H9 (cell line): Measurements from ENCODE around the gene NDRG4. TPM values are rescaled to one million over a fixed set of nuclear protein-coding genes. Genes with fewer than 3 reads are reported as not detected.

Experiments
- DNase-seq: peaks from one replicate; pipeline ENCODE4 v3.0.0-alpha.2; 2017
- H2AFZ ChIP-seq: one replicate; pipeline ENCODE4 v1.6.1; 2013; ENCODE audit warnings: mild to moderate bottlenecking, low read length, control low read depth, moderate library complexity
- H2AK5ac ChIP-seq: 2 replicates; pipeline ENCODE4 v1.6.1; 2013; ENCODE audit warnings: low read length, control low read depth, mixed read lengths; ENCODE audit not compliant: insufficient read length
- H2BK120ac ChIP-seq: one replicate; pipeline ENCODE4 v1.6.1; 2013; ENCODE audit warnings: low read depth, mild to moderate bottlenecking, low read length, control low read depth, inconsistent platforms; ENCODE audit not compliant: poor library complexity, severe bottlenecking
- H2BK12ac ChIP-seq: 2 replicates; pipeline ENCODE4 v1.6.1; 2013; ENCODE audit warnings: low read length, control low read depth, mixed read lengths, low read depth; ENCODE audit not compliant: insufficient read length
- H2BK15ac ChIP-seq: 2 replicates; pipeline ENCODE4 v1.6.1; 2013; ENCODE audit warnings: low read depth, low read length, control low read depth
- H2BK20ac ChIP-seq: one replicate; pipeline ENCODE4 v1.6.1; 2013; ENCODE audit warnings: low read depth, mild to moderate bottlenecking, low read length, control low read depth, inconsistent platforms; ENCODE audit not compliant: poor library complexity, severe bottlenecking
- H2BK5ac ChIP-seq: 2 replicates; pipeline ENCODE4 v1.6.1; 2013; ENCODE audit warnings: low read length, control low read depth, mixed read lengths; ENCODE audit not compliant: insufficient read length
- H3K14ac ChIP-seq: 2 replicates; pipeline ENCODE4 v1.6.1; 2013; ENCODE audit warnings: low read length, control low read depth; ENCODE audit not compliant: insufficient read depth
- H3K18ac ChIP-seq: 2 replicates; pipeline ENCODE4 v1.6.1; 2013; ENCODE audit warnings: low read depth, mild to moderate bottlenecking, mixed read lengths, low read length, control low read depth; ENCODE audit not compliant: insufficient read length
- H3K23ac ChIP-seq: 2 replicates; pipeline ENCODE4 v1.6.1; 2013; ENCODE audit warnings: low read length, control low read depth, mixed read lengths, low read depth; ENCODE audit not compliant: insufficient read length
- H3K23me2 ChIP-seq: 2 replicates; pipeline ENCODE4 v1.6.1; 2013; ENCODE audit warnings: low read depth, mild to moderate bottlenecking, mixed read lengths, low read length, control low read depth; ENCODE audit not compliant: insufficient read length, poor library complexity, severe bottlenecking
- H3K27ac ChIP-seq: 2 replicates; pipeline ENCODE4 v1.5.1; 2013; ENCODE audit warnings: low read length, control low read depth, mixed read lengths, low read depth; ENCODE audit not compliant: insufficient read length
- H3K27me3 ChIP-seq: 2 replicates; pipeline ENCODE4 v1.6.1; 2013; ENCODE audit warnings: low read length, control low read depth, inconsistent platforms; ENCODE audit not compliant: insufficient read depth
- H3K4ac ChIP-seq: 2 replicates; pipeline ENCODE4 v1.6.1; 2013; ENCODE audit warnings: low read depth, mild to moderate bottlenecking, control low read depth, inconsistent platforms, low read length, moderate library complexity
- H3K4me1 ChIP-seq: 2 replicates; pipeline ENCODE4 v1.6.1; 2013; ENCODE audit warnings: low read length, control low read depth, inconsistent platforms; ENCODE audit not compliant: insufficient read depth
- H3K4me2 ChIP-seq: 2 replicates; pipeline ENCODE4 v1.6.1; 2013; ENCODE audit warnings: low read length, control low read depth, mixed read lengths; ENCODE audit not compliant: insufficient read length, insufficient read depth
- H3K56ac ChIP-seq: 2 replicates; pipeline ENCODE4 v1.6.1; 2013; ENCODE audit warnings: low read depth, mild to moderate bottlenecking, mixed read lengths, low read length, control low read depth; ENCODE audit not compliant: insufficient read length
- H3K79me1 ChIP-seq: 2 replicates; pipeline ENCODE4 v1.6.1; 2013; ENCODE audit warnings: low read depth, mild to moderate bottlenecking, moderate library complexity, low read length, control low read depth, inconsistent platforms; ENCODE audit not compliant: insufficient read depth, poor library complexity, severe bottlenecking
- H3K79me2 ChIP-seq: 2 replicates; pipeline ENCODE4 v1.6.1; 2013; ENCODE audit warnings: low read length, control low read depth, inconsistent platforms; ENCODE audit not compliant: insufficient read depth
- H3K9ac ChIP-seq: 2 replicates; pipeline ENCODE4 v1.6.1; 2013; ENCODE audit warnings: low read length, control low read depth, mixed read lengths; ENCODE audit not compliant: insufficient read length; ENCODE audit errors: extremely low read depth
- H3K9me3 ChIP-seq: one replicate; pipeline ENCODE4 v1.6.1; 2013; ENCODE audit warnings: low read depth, low read length, inconsistent platforms; ENCODE audit not compliant: control insufficient read depth
- H3T11ph ChIP-seq: one replicate; pipeline ENCODE4 v1.6.1; 2013; ENCODE audit warnings: mild to moderate bottlenecking, low read length, control low read depth, inconsistent platforms
- H4K20me1 ChIP-seq: one replicate; pipeline ENCODE4 v1.6.1; 2013; ENCODE audit not compliant: control insufficient read depth, insufficient read length, insufficient read depth
- H4K5ac ChIP-seq: 2 replicates; pipeline ENCODE4 v1.6.1; 2013; ENCODE audit warnings: low read depth, mild to moderate bottlenecking, mixed read lengths, low read length, control low read depth; ENCODE audit not compliant: insufficient read length
- H4K8ac ChIP-seq: replicated peaks from 2 replicates; pipeline ENCODE4 v1.6.1; 2013; ENCODE audit warnings: low read length, control low read depth, mixed read lengths, low read depth; ENCODE audit not compliant: insufficient read length
- H4K91ac ChIP-seq: 2 replicates; pipeline ENCODE4 v1.6.1; 2013; ENCODE audit warnings: low read depth, mild to moderate bottlenecking, moderate library complexity, mixed read lengths, low read length, control low read depth; ENCODE audit not compliant: insufficient read length
- H3K27ac Mint-ChIP-seq, 3 experiments: 2 replicates in 2 of 3; 3 replicates in 1 of 3; pipeline ENCODE4 v1.8.0; 2020 to 2021; ENCODE audit warnings: mixed read lengths in 3 of 3, mild to moderate bottlenecking in 1 of 3, moderate library complexity in 1 of 3
- H3K27me3 Mint-ChIP-seq: 2 replicates; pipeline ENCODE4 v1.8.0; 2021; ENCODE audit warnings: low read depth, mild to moderate bottlenecking, moderate library complexity, mixed read lengths
- H3K36me3 Mint-ChIP-seq, 3 experiments: 2 replicates in 2 of 3; 3 replicates in 1 of 3; pipeline ENCODE4 v1.8.0; 2020 to 2021; ENCODE audit warnings: low read depth in 3 of 3, mixed read lengths in 3 of 3; ENCODE audit not compliant: insufficient read depth in 1 of 3
- H3K4me1 Mint-ChIP-seq, 2 experiments: 2 replicates each; pipeline ENCODE4 v1.8.0; 2020; ENCODE audit warnings: mixed read lengths in 2 of 2
- H3K4me3 Mint-ChIP-seq, 2 experiments: 2 replicates in 1 of 2; 3 replicates in 1 of 2; pipeline ENCODE4 v1.8.0; 2020 to 2021; ENCODE audit warnings: mild to moderate bottlenecking in 2 of 2, mixed read lengths in 2 of 2, moderate library complexity in 1 of 2
- H3K9me3 Mint-ChIP-seq, 2 experiments: 2 replicates in 1 of 2; 3 replicates in 1 of 2; pipeline ENCODE4 v1.8.0; 2020; ENCODE audit warnings: mild to moderate bottlenecking in 2 of 2, mixed read lengths in 2 of 2, moderate library complexity in 1 of 2
- CTCF ChIP-seq: fragments of 200-600 bp; sonication (generic); conservative IDR thresholded peaks from 3 replicates; pipeline ENCODE4 v1.8.0; 2021; ENCODE audit warnings: antibody characterized with exemption, mild to moderate bottlenecking
- WGBS: extraction: QIAGEN DNeasy Blood & Tissue Kit; methylation state at CpG from one replicate; pipeline ENCODE4 v1.1.7; 2013; ENCODE audit warnings: missing lambda C conversion rate, low lambda C conversion rate, mixed read lengths; ENCODE audit not compliant: insufficient read length; ENCODE audit errors: extremely low coverage; 5-methylcytosine and 5-hydroxymethylcytosine counted together
- total RNA-seq: library from RNA; stranded (reverse); gene quantifications from 2 replicates; pipeline ENCODE4 v1.2.1, GENCODE V29; 2021

NDRG4 gene
- total RNA-seq, 1 experiment from 2014 or later, result 18.6 TPM

- Mint-ChIP-seq H3K4me3 (peak overlapping the region; percentile 76 to 93), H3K27me3 (peaks cover 34% of the 10 kb centered on the region), H3K4me1 (peaks cover 9 to 19% of the 10 kb centered on the region in 2 experiments), H3K9me3 (no peaks in the 10 kb centered on the region; a peak in 1 of 5 replicates), H3K36me3 (peaks cover 0 to under 1% (median 0%) of the 10 kb centered on the region in 3 experiments; a peak in 1 of 7 replicates), H3K27ac (peak overlapping the region; percentile 86 to 98 (median 89); a peak in 4 of 7 replicates)
- peak overlapping the region; percentile 94 for H3K18ac ChIP-seq
- H3K9ac ChIP-seq, result peak overlapping the region; percentile 64
- H2BK20ac ChIP-seq, result no peak overlapping the region
- no CpG with 5 or more reads among the region's 42 CpGs for WGBS
- no peak overlapping the region for H4K5ac ChIP-seq
- no peaks in the 10 kb centered on the region for H3K79me2 ChIP-seq
- H2BK5ac ChIP-seq, result no peak overlapping the region
- DNase-seq, result peak; percentile 93
- H3K4me2 ChIP-seq, result peak overlapping the region; percentile 78
- H3K4ac ChIP-seq, result no peak overlapping the region
- H3K23me2 ChIP-seq, result peaks cover 20% of the 10 kb centered on the region
- H3K4me1 ChIP-seq, result 0 out of 2 replicates have a peak, but pooled peaks cover 3% of the 10 kb centered on the region
- no peak for TF ChIP-seq CTCF
- no peaks in the 10 kb centered on the region for H3K79me1 ChIP-seq
- no peak overlapping the region for H2BK12ac ChIP-seq
- H4K91ac ChIP-seq, result no peak overlapping the region
- no peak overlapping the region for H2BK15ac ChIP-seq
- H2BK120ac ChIP-seq, result no peak overlapping the region
- no peaks in the 10 kb centered on the region for H4K20me1 ChIP-seq
- no peaks in the 10 kb centered on the region for H3K27me3 ChIP-seq
- no peak overlapping the region for H2AK5ac ChIP-seq
- no peak overlapping the region for H3T11ph ChIP-seq
- peak overlapping the region; percentile 92 for H3K14ac ChIP-seq
- H3K9me3 ChIP-seq, result no peaks in the 10 kb centered on the region
- H3K23ac ChIP-seq, result no peak overlapping the region
- no peak overlapping the region for H4K8ac ChIP-seq
- H2AFZ ChIP-seq, result no peak overlapping the region
- H3K27ac ChIP-seq, result no peak overlapping the region
- no peak overlapping the region for H3K56ac ChIP-seq
Measured at GRCh38 chr16:58501242-58502131, 1.5 kb downstream of the NDRG4 start.
